Fibroblast of mammary gland (primary cell): ENCODE results near the gene MED13L.
A peak's percentile ranks its signal among the peaks of the same experiment; 100 is the strongest.

ENCODE experiments used
- DNase-seq: peaks from one replicate; pipeline ENCODE4 v3.0.0-alpha.2; 2010; ENCODE audit warnings: low read depth
- H3K4me3 ChIP-seq: 2 replicates; pipeline ENCODE4 v1.5.1; 2011; ENCODE audit warnings: low read depth, mild to moderate bottlenecking, low read length, moderate library complexity; ENCODE audit not compliant: control insufficient read depth
- CTCF ChIP-seq: conservative IDR thresholded peaks from 2 replicates; pipeline ENCODE4 v1.5.1; 2011; ENCODE audit warnings: low read depth, low read length, inconsistent platforms; ENCODE audit not compliant: control insufficient read depth, insufficient read depth

The MED13L gene

GRCh38 chr12:116026346-116026745, 251.1 kb downstream of the MED13L start:
- no peak for DNase-seq
- no peak overlapping the region for H3K4me3 ChIP-seq
- no peak for TF ChIP-seq CTCF

GRCh38 chr12:116024769-116025168, 252.7 kb downstream of the MED13L start:
- no peak for TF ChIP-seq CTCF
- H3K4me3 ChIP-seq: no peak overlapping the region
- no peak for DNase-seq

GRCh38 chr12:116019415-116019814, 258.1 kb downstream of the MED13L start:
- no peak for DNase-seq
- no peak for TF ChIP-seq CTCF
- H3K4me3 ChIP-seq: no peak overlapping the region

- DNase-seq: no peak
- H3K4me3 ChIP-seq: no peak overlapping the region
- TF ChIP-seq CTCF: no peak
Measured at GRCh38 chr12:116018282-116018681, 259.2 kb downstream of the MED13L start.

GRCh38 chr12:116015525-116015924, 262.0 kb downstream of the MED13L start:
- no peak overlapping the region for H3K4me3 ChIP-seq
- peak; percentile 63 for DNase-seq
- TF ChIP-seq CTCF: peak; percentile 64

- DNase-seq: no peak
- no peak for TF ChIP-seq CTCF
- no peak overlapping the region for H3K4me3 ChIP-seq
Measured at GRCh38 chr12:116012757-116013156, 264.7 kb downstream of the MED13L start.

- no peak for DNase-seq
Measured at GRCh38 chr12:116011217-116011616, 266.3 kb downstream of the MED13L start.

More at GRCh38 chr12:116011217-116011616, 266.3 kb downstream of the MED13L start:
- no peak overlapping the region for H3K4me3 ChIP-seq
- TF ChIP-seq CTCF: no peak
